ENCODE results near the gene NHERF2.
A peak's percentile ranks its signal among the peaks of the same experiment; 100 is the strongest.
"Not testable (repeated sequence)": the region's sequence is repeated elsewhere in the genome, so short reads cannot be mapped to it uniquely, and the experiment has no call there.

NHERF2 gene

DNA sequence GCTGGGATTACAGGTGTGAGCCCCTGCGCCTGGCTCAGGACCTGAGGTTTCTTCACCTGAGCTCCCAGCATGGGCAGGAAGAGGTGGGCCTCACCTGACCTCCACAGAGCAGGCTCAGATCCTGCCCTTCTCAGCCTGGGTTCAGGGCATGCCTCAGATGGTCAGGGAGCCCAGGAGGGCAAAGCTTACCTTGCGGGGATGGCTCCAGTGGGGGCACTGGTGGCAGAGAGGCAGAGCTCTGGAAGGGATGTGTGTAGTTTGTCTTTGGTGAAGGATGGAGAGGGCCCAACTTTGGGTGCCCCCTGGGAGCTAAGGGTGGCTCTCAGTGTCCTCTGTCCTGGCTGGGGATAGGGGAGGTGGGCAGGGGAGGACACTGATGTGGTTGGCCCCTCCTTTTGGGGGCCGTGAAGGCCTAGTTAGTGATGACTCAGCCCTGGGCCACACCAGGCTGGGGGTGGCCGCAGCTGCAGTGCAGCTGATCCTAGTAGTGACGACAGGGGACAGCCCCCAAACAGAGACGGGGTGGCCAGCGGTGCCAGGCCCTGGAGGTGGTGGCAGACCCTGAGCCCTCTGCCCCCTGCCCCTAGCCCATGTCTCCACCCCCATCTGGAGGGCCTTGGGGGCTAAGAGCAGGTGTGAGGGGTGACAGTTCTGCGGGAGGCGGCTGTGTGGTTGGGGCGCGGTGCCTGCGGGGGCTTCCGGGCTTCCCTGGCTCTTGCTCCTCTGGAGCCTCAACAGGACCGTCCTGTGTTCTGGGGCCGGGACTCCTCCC is 5.8 kb downstream of the NHERF2 start:
- in situ Hi-C loops (cut with HindIII; ENCODE audit: low sequenced_read_pairs) = no loop called here
- no peak overlapping the region for H3K4me3 ChIP-seq (ENCODE audit: low read depth, low read length)
- TF ChIP-seq, protein P1, sequence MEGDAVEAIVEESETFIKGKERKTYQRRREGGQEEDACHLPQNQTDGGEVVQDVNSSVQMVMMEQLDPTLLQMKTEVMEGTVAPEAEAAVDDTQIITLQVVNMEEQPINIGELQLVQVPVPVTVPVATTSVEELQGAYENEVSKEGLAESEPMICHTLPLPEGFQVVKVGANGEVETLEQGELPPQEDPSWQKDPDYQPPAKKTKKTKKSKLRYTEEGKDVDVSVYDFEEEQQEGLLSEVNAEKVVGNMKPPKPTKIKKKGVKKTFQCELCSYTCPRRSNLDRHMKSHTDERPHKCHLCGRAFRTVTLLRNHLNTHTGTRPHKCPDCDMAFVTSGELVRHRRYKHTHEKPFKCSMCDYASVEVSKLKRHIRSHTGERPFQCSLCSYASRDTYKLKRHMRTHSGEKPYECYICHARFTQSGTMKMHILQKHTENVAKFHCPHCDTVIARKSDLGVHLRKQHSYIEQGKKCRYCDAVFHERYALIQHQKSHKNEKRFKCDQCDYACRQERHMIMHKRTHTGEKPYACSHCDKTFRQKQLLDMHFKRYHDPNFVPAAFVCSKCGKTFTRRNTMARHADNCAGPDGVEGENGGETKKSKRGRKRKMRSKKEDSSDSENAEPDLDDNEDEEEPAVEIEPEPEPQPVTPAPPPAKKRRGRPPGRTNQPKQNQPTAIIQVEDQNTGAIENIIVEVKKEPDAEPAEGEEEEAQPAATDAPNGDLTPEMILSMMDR (IDR thresholded peaks at IDR 0.05; ENCODE audit: low read depth, low read length) = no peak
- DNase-seq (ENCODE audit: low read depth, low spot score) = no peak

DNA sequence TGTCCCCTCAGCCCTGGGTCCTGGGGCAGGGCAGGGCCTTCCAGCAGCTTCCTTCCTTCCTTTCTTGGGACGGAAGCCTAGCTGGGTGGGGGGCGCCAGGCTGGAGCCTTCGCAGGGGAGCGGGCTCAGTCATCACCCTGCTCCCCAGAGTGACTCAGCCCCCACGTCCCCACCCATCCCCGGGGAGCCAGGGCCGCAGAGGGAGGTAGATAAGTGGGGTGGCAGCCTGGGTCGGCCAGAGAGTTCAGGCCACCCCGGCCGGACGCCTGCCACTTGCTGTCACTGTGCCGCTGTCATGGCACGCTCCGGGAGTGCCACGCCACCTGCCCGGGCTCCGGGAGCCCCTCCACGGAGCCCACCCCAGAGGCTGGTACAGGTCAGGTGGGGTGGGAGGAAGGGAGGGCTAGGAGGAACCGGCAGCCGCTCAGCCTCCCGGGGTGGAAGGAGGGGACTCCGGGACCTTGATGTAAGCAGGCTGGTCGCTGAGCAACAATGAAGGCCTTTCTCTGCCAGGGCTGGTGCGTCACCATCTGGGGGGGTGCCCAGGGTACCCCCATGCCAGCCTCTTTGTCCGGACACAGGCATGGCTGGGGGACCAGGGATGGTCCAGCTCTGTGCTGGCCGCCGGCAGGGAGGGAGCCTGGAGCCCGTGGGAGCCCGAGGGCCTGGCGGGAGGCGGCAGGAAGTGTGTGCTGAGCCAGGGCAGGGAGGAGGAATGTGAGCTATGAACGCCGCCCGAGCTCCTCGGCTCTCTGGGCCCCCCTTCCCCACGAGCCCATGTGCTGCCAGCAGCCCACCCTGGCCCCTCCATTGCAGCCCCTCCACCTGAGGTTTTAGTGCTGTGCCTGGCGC is 6.6 kb downstream of the NHERF2 start:
- TF ChIP-seq, protein P1 (IDR thresholded peaks at IDR 0.05; ENCODE audit: low read depth, low read length) = no peak
- peak overlapping the region; percentile 28 for H3K4me3 ChIP-seq (ENCODE audit: low read depth, low read length)
- DNase-seq (ENCODE audit: low read depth, low spot score) = peak; percentile 66
- in situ Hi-C loops (cut with HindIII; ENCODE audit: low sequenced_read_pairs) = no loop called here

DNA sequence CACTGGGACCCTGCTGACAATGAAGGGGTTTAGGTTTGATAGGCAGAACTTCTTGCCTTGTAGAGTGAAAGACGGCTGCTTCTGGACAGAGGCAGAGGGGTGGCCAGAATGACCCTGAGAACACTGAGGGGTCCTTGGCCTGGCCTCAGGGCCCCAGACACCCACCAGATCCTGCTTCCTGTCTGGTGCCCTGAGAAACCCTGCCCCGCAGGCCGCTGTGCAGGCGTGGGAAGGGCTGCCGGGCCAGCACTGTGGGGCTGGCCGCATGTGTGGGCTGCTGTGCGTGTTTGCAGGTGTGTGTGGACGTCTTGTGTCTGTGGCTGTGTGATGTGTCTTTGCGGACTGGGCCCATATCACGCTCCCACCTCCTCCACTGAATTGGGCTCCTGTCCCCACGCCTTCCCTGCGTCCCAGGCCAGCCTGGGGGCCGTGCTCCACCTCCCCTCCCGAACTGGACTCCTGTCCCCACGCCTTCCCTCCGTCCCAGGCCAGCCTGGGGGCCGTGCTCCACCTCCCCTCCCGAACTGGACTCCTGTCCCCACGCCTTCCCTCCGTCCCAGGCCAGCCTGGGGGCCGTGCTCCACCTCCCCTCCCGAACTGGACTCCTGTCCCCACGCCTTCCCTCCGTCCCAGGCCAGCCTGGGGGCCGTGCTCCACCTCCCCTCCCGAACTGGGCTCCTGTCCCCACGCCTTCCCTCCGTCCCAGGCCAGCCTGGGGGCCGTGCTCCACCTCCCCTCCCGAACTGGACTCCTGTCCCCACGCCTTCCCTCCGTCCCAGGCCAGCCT is 7.4 kb downstream of the NHERF2 start:
- peak overlapping the region; percentile 28 for H3K4me3 ChIP-seq (ENCODE audit: low read depth, low read length)
- in situ Hi-C loops (cut with HindIII; ENCODE audit: low sequenced_read_pairs) = not testable (repeated sequence)
- peak; percentile 22 for DNase-seq (ENCODE audit: low read depth, low spot score)

DNA sequence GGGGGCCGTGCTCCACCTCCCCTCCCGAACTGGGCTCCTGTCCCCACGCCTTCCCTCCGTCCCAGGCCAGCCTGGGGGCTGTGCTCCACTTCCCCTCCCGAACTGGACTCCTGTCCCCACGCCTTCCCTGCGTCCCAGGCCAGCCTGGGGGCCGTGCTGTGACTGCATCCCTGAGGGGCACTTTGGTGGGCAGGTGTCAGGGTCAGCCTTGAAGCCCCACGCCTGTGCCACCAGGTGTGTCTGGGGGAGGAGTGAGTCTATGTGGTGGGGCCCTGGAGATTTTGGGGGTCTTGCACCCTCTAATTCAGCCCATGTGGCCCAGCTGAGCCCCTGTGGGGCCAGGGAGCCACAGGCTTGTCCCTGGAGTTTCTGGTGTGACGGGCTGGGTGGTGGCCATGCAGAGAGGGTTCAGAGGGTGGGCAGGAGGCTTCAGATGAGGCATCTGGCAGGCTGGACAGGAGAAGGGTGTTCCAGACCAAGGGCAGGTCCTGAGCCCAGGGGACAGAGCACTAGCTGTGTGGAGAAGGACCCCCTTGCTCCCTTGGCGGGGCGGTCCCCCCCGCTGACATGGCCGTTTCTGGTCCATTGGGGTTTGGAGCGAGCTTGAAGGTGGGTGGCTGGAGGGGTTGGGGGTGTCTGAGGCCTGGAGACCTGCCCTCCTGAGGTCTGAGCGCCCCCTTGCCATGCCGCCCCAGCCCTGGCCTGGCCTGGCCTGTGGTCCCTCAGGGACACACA is 8.2 kb downstream of the NHERF2 start:
- no peak for DNase-seq (ENCODE audit: low read depth, low spot score)
- in situ Hi-C loops (cut with HindIII; ENCODE audit: low sequenced_read_pairs) = no loop called here
- TF ChIP-seq, protein P1 (IDR thresholded peaks at IDR 0.05; ENCODE audit: low read depth, low read length) = no peak
- H3K4me3 ChIP-seq (ENCODE audit: low read depth, low read length) = no peak overlapping the region

DNA sequence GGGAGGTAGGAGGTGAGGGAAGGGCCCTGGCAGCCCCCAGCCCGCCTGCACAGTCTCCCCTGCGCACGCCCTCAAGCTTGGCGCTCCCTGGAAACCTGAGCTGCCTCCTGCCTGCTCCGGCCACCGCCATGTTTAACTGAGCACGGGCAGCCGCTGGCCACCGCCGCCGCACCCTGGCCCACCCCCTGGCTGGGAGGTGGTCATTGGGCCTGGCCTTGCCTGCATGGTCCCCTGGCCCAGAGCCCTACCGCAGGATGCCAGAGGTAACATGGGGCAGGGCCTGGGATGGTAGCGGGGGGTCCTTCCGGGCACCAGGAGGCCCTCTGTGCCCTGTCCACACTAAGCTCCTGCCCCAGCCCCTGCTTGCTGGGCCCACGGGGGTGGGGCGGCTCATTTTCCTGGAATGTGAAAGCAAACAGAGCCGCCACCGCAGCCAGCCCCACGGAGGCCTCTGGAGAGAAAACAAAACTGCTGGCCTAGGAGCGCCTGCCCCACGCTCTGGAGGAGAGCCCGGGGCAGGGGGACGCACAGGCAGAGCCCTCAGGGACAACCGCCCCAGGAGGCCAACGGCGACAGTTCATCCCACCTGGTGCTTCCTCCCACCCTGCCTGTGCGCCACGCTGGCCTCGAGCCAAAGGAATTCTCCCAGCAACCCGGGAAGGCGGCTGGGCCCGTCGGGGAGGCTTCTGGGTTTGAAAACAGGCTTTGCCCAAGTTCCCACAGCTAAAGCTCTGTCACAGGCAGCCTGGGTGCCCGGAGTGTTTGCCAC is 8.9 kb downstream of the NHERF2 start:
- in situ Hi-C loops (cut with HindIII; ENCODE audit: low sequenced_read_pairs) = no loop called here
- DNase-seq (ENCODE audit: low read depth, low spot score) = peak; percentile 93
- no peak overlapping the region for H3K4me3 ChIP-seq (ENCODE audit: low read depth, low read length)
- TF ChIP-seq, protein P1 (IDR thresholded peaks at IDR 0.05; ENCODE audit: low read depth, low read length) = no peak

DNA sequence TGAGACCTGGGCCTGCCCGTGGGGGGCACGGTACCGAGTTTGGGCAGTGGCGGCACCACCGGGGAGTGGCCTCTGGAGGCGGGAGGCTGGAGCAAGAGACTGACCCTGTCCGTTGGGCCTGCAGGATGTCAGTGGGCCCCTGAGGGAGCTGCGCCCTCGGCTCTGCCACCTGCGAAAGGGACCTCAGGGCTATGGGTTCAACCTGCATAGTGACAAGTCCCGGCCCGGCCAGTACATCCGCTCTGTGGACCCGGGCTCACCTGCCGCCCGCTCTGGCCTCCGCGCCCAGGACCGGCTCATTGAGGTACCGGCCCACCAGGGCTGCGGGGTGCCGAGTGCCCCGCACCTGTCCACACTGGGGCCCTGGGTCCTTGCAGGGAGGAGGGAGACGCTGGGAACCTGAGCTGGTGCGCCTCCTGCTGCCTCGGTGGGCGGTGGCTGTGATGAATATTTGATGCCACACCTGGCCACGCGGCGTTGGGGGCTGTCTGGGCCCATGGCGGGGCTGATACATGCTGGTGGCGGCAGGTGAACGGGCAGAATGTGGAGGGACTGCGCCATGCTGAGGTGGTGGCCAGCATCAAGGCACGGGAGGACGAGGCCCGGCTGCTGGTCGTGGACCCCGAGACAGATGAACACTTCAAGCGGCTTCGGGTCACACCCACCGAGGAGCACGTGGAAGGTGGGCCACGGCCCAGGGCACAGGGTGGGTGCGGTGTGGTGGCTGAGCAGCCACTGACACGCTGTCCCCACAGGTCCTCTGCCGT is 9.7 kb downstream of the NHERF2 start:
- in situ Hi-C loops (cut with HindIII; ENCODE audit: low sequenced_read_pairs) = no loop called here
- no peak overlapping the region for H3K4me3 ChIP-seq (ENCODE audit: low read depth, low read length)
- TF ChIP-seq, protein P1 (IDR thresholded peaks at IDR 0.05; ENCODE audit: low read depth, low read length) = no peak
- no peak for DNase-seq (ENCODE audit: low read depth, low spot score)

All from astrocyte of the spinal cord (primary cell).